Left lung (tissue), 10 donors: ENCODE results near the gene ARIH2. TPM values are rescaled to one million over a fixed set of nuclear protein-coding genes. Genes with fewer than 3 reads are reported as not detected.
A peak's percentile ranks its signal among the peaks of the same experiment; 100 is the strongest.

ENCODE experiments used
- ATAC-seq: fragments of 200-7000 bp; cut with Tn5 transposase; one replicate; pipeline ENCODE4 v1.9.1; 2020; ENCODE audit warnings: moderate library complexity
- DNase-seq, 4 donors: peaks; one replicate each; pipeline ENCODE4 v3.0.0-alpha.2; 2013 to 2020
- H3K27ac ChIP-seq, 2 donors: fragments of 200-600 bp; sonication (generic) in 1 of 2; one replicate each; pipeline versions ENCODE4 v1.5.0 to v1.8.0; 2020 to 2021
- H3K27me3 ChIP-seq, 2 donors: fragments of 200-600 bp; sonication (generic) in 1 of 2; one replicate each; pipeline versions ENCODE4 v1.5.0 to v1.8.0; 2020 to 2021
- H3K36me3 ChIP-seq, 2 donors: fragments of 200-600 bp; sonication (generic) in 1 of 2; one replicate each; pipeline versions ENCODE4 v1.5.0 to v1.8.0; 2020 to 2021
- H3K4me1 ChIP-seq, 2 donors: fragments of 200-600 bp; one replicate each; pipeline ENCODE4 v1.8.0; 2021
- H3K4me3 ChIP-seq, 2 donors: fragments of 200-600 bp; sonication (generic) in 1 of 2; one replicate each; pipeline versions ENCODE4 v1.5.0 to v1.8.0; 2020 to 2021; ENCODE audit warnings: mild to moderate bottlenecking in 1 of 2
- H3K9me3 ChIP-seq, 2 donors: fragments of 200-600 bp; sonication (generic) in 1 of 2; one replicate each; pipeline versions ENCODE4 v1.5.0 to v1.8.0; 2020 to 2021
- intact Hi-C, 2 donors: fragments of 100-400 bp; cut with DNase I; formaldehyde crosslinking; loops; one replicate each; pipeline versions ENCODE4 v1.11.2 to v1.14.2; 2022
- polyA plus RNA-seq, 6 donors: library from polyadenylated mRNA; unstranded; fragments of 120-200 nt; gene quantifications; one replicate each; pipeline ENCODE4 v1.2.1, GENCODE V29; 2013; ENCODE audit not compliant: insufficient read length in 6 of 6
- total RNA-seq, 2 donors: library from RNA; stranded (reverse); fragmentation: NEBNext Ultra II Directional; extraction: Animal tissue kit (Norgen Biotek cat#: 25700); gene quantifications; one replicate each; pipeline ENCODE4 v1.2.1, GENCODE V29; 2021
- TF ChIP-seq, protein P1 (sequence below), 2 donors: fragments of 200-600 bp; sonication (generic) in 1 of 2; IDR thresholded peaks; one replicate each; pipeline versions ENCODE4 v1.5.0 to v1.8.0; 2021; ENCODE audit warnings: antibody characterized with exemption in 2 of 2
- donor health status: DM: no; HTN: yes; CAD: no.
- donor health status: DM: no; HTN: no; CAD: no.

Gene ARIH2
- total and polyA plus RNA-seq, 8 donors, result 67.9 to 92.4 (median 83.5) TPM

DNA sequence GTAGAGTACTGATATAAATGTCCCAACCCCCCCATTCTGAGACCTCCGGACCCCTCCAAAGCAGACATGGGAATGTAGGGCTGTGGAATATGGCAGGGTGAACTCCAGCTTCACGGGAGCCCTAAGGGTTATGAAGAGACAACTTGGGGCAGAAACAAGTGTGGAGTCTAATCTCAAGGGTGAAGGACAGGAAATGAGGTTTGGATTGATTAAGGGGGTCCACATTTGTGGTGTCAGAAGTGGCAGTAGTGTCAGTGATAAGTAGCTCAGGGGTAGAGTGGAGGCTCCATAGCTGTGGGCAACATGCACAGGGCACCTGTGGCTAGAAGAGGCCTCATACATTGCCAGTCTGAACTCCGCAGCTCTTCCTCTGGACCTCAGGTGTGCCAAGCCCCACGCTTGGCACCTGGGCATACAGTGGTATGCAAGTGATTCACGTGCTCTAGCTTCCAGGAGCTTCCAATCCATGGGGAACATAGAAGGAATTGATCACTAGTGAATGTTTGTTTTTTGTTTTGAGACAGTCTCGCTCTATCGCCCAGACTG, 67.3 kb downstream of the ARIH2 start:
- Histone ChIP-seq H3K4me3 (no peak overlapping the region), H3K27ac (no peak overlapping the region), H3K4me1 (peaks cover 6 to 23% of the 10 kb centered on the region in 2 donors), H3K9me3 (no peaks in the 10 kb centered on the region), H3K36me3 (peaks cover 0 to 55% of the 10 kb centered on the region in 2 donors), H3K27me3 (no peaks in the 10 kb centered on the region)
- DNase-seq (no peak), ATAC-seq (no peak)
- intact Hi-C loops, result no loop called here
- TF ChIP-seq, protein P1, sequence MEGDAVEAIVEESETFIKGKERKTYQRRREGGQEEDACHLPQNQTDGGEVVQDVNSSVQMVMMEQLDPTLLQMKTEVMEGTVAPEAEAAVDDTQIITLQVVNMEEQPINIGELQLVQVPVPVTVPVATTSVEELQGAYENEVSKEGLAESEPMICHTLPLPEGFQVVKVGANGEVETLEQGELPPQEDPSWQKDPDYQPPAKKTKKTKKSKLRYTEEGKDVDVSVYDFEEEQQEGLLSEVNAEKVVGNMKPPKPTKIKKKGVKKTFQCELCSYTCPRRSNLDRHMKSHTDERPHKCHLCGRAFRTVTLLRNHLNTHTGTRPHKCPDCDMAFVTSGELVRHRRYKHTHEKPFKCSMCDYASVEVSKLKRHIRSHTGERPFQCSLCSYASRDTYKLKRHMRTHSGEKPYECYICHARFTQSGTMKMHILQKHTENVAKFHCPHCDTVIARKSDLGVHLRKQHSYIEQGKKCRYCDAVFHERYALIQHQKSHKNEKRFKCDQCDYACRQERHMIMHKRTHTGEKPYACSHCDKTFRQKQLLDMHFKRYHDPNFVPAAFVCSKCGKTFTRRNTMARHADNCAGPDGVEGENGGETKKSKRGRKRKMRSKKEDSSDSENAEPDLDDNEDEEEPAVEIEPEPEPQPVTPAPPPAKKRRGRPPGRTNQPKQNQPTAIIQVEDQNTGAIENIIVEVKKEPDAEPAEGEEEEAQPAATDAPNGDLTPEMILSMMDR (IDR thresholded peaks at IDR 0.05), result no peak

DNA sequence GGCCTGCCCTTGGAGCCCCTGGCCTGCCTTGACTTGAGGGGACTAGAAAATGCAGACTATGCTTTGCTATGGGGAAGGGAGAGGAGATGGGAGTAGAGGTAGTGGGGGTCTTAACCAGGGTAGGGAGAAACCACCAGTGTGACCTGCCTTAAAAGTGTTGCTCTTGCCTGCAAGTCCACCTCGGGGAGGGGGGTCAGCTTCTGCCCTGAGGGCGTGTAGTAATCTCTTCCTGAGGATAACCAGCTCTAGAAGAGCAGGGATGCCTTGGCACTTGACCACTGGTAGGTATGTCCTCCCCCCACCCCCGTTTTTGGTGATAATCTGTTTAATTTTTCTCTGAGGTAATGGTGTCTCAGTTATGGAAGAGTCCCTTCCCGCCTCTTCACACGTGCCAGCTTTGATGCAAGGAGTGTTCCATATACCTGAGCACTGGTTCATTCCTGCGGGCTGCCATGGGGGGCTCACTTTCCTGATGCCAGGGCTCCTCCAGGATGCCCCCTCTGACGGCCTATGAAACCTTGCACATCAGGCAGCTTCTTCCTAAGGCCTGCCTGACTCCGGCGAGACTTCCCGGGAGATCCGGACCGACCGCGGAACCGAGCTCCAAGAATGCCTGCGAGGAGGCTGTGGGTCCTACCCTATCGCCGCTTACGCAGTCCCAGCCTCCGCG, 70.6 kb downstream of the ARIH2 start:
- peak overlapping the region; percentile 91 to 92 for H3K27ac ChIP-seq
- peak overlapping the region; percentile 97 for H3K4me3 ChIP-seq
- DNase-seq (no peak), ATAC-seq (no peak)
- intact Hi-C loops, result no loop called here
- no peaks in the 10 kb centered on the region for H3K9me3 ChIP-seq
- H3K36me3 ChIP-seq, result peaks cover 0 to 23% of the 10 kb centered on the region in 2 donors
- no peaks in the 10 kb centered on the region for H3K27me3 ChIP-seq
- H3K4me1 ChIP-seq, result peaks cover 17 to 43% of the 10 kb centered on the region in 2 donors
- TF ChIP-seq, protein P1 (IDR thresholded peaks at IDR 0.05), result no peak

DNA sequence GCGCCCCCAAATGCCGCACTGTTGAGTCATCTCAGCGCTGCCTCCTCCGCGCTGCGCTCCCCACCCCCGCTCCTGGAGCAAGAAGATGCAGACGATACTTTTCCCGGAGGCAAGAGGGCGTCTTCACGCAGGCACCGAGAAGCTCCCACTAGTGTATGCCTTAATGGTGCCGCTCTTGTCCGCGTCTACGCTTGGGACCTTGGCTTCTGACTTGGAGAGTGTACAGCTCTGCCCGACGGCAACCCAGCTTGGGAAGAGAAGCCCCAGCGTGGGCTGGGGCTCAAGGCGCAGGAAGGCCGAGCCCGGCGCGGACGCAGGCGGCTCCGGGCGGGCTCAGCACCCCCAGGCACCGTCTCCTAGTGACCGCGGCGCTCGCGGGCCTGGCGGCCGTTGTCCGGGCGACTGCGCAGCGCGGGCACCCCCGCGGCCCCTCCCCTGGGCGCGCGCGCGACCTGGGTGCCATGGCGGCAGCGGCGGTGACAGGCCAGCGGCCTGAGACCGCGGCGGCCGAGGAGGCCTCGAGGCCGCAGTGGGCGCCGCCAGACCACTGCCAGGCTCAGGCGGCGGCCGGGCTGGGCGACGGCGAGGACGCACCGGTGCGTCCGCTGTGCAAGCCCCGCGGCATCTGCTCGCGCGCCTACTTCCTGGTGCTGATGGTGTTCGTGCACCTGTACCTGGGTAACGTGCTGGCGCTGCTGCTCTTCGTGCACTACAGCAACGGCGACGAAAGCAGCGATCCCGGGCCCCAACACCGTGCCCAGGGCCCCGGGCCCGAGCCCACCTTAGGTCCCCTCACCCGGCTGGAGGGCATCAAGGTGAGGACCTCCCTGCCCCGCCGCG, 71.4 kb downstream of the ARIH2 start, which contains the start of gene P4HTM:
TSS of gene P4HTM (plus strand) at position 446 of the 840 bp plus-strand sequence. CDS start at position 462, 16 bp downstream.
- Histone ChIP-seq H3K27me3 (no peaks in the 10 kb centered on the region), H3K36me3 (peaks cover 0 to 23% of the 10 kb centered on the region in 2 donors), H3K4me3 (peak within 1 kb of the TSS; percentile 97), H3K9me3 (no peaks in the 10 kb centered on the region), H3K27ac (peak within 1 kb of the TSS; percentile 91 to 92), H3K4me1 (peaks cover 17 to 43% of the 10 kb centered on the region in 2 donors)
- TF ChIP-seq, protein P1 (IDR thresholded peaks at IDR 0.05), result peak in 1 of 2 donors; percentile 22
- DNase-seq, result peak; percentile 86 to 93 (median 90)
- ATAC-seq, result peak; percentile 90
- intact Hi-C loops, result no loop called here

DNA sequence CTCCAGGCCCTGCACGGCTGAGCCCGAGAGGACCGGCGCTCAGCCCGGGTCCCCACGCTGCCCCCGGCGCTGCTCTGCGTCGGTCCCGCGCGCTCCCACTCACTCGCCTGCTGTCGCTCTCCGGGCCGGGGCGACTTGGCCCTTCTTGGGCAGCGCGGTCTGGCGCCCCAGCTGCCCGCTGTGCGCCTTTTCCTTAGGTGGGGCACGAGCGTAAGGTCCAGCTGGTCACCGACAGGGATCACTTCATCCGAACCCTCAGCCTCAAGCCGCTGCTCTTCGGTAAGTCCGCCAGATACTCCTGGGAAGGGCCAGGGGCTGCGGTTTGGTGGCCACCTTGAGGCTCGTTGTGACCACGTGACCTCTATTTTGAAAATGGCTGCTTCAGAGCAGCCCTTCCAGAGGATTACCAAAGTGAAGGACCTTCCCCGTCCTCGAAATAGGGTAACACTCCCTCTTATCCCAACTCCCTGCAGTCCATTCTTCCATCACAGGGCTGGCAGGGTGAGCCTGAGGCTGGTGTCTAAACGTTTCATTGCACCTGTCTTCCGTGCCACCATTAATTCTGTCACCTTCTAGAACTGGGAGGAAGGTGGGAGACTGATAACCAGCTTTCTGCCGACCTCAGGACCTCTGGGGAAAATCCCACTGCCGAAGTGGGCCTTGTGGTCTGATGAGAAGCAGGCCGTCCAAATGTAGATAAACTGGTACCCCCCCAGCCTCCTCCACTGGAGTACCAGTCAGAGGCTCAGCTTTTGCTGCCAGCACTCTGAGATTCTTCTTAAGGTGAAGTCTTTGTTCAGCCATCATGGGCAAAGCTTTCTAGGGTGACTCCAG, 72.2 kb downstream of the ARIH2 start:
- Histone ChIP-seq H3K9me3 (no peaks in the 10 kb centered on the region), H3K4me1 (peaks cover 17 to 43% of the 10 kb centered on the region in 2 donors), H3K27ac (peak overlapping the region; percentile 91 to 92), H3K27me3 (no peaks in the 10 kb centered on the region), H3K36me3 (peaks cover 0 to 23% of the 10 kb centered on the region in 2 donors), H3K4me3 (peak overlapping the region; percentile 97)
- TF ChIP-seq, protein P1 (IDR thresholded peaks at IDR 0.05), result no peak
- peak; percentile 31 for ATAC-seq
- intact Hi-C loops, result no loop called here
- peak in 2 of 4 donors; percentile 22 to 83 for DNase-seq
